KMS-11 (cell line): ENCODE results near the gene CDH4.

Source experiments
- H2AFZ ChIP-seq: fragments of 200-600 bp; sonication (generic); 2 replicates; pipeline ENCODE4 v1.6.1; 2016; ENCODE audit warnings: antibody characterized with exemption, mixed run types, low read depth
- H3K27ac ChIP-seq: fragments of 200-600 bp; sonication (generic); 2 replicates; pipeline ENCODE4 v1.6.1; 2016; ENCODE audit warnings: mild to moderate bottlenecking, mixed run types
- H3K27me3 ChIP-seq: fragments of 200-600 bp; sonication (generic); 2 replicates; pipeline ENCODE4 v1.6.1; 2017; ENCODE audit warnings: mild to moderate bottlenecking, low read depth, mixed run types, moderate library complexity; ENCODE audit not compliant: insufficient read depth
- H3K36me3 ChIP-seq: fragments of 200-600 bp; sonication (generic); 2 replicates; pipeline ENCODE4 v1.6.1; 2017; ENCODE audit warnings: mild to moderate bottlenecking, mixed run types; ENCODE audit not compliant: insufficient read depth
- H3K4me1 ChIP-seq: fragments of 200-600 bp; sonication (generic); 2 replicates; pipeline ENCODE4 v1.6.1; 2016; ENCODE audit warnings: mild to moderate bottlenecking, low read depth, mixed run types; ENCODE audit not compliant: poor library complexity, severe bottlenecking
- H3K4me2 ChIP-seq: fragments of 200-600 bp; sonication (generic); 2 replicates; pipeline ENCODE4 v1.7.0; 2016; ENCODE audit warnings: mild to moderate bottlenecking, mixed run types
- H3K4me3 ChIP-seq: fragments of 200-600 bp; sonication (generic); IDR thresholded peaks from 2 replicates; pipeline ENCODE4 v1.6.1; 2017; ENCODE audit warnings: low read depth, low read length, mixed read lengths; ENCODE audit not compliant: insufficient read depth
- H3K79me2 ChIP-seq: fragments of 200-600 bp; sonication (generic); 2 replicates; pipeline ENCODE4 v1.6.1; 2016; ENCODE audit warnings: low read depth, mixed run types; ENCODE audit not compliant: insufficient read depth
- H3K9ac ChIP-seq: fragments of 200-600 bp; sonication (generic); 2 replicates; pipeline ENCODE4 v1.6.1; 2016; ENCODE audit warnings: mild to moderate bottlenecking, mixed run types
- H4K20me1 ChIP-seq: fragments of 200-600 bp; sonication (generic); 2 replicates; pipeline ENCODE4 v1.6.1; 2016; ENCODE audit warnings: mild to moderate bottlenecking, mixed run types; ENCODE audit not compliant: insufficient read depth
- TF ChIP-seq, protein P1 (sequence below): fragments of 200-600 bp; sonication (generic); conservative IDR thresholded peaks from 2 replicates; pipeline ENCODE4 v1.6.1; 2017; ENCODE audit warnings: low read depth, mild to moderate bottlenecking, antibody characterized with exemption, low read length, moderate library complexity, mixed read lengths

The CDH4 gene

GRCh38 chr20:61575151-61575937 lies 323.3 kb downstream of the CDH4 start:
- H4K20me1 ChIP-seq: no peaks in the 10 kb centered on the region
- H3K4me3 ChIP-seq: no peak overlapping the region
- no peaks in the 10 kb centered on the region for H3K4me1 ChIP-seq
- no peaks in the 10 kb centered on the region for H3K79me2 ChIP-seq
- H3K9ac ChIP-seq: no peak overlapping the region
- no peaks in the 10 kb centered on the region for H3K36me3 ChIP-seq
- TF ChIP-seq, protein P1, sequence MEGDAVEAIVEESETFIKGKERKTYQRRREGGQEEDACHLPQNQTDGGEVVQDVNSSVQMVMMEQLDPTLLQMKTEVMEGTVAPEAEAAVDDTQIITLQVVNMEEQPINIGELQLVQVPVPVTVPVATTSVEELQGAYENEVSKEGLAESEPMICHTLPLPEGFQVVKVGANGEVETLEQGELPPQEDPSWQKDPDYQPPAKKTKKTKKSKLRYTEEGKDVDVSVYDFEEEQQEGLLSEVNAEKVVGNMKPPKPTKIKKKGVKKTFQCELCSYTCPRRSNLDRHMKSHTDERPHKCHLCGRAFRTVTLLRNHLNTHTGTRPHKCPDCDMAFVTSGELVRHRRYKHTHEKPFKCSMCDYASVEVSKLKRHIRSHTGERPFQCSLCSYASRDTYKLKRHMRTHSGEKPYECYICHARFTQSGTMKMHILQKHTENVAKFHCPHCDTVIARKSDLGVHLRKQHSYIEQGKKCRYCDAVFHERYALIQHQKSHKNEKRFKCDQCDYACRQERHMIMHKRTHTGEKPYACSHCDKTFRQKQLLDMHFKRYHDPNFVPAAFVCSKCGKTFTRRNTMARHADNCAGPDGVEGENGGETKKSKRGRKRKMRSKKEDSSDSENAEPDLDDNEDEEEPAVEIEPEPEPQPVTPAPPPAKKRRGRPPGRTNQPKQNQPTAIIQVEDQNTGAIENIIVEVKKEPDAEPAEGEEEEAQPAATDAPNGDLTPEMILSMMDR: no peak
- peaks cover 4% of the 10 kb centered on the region; the same call in 1 of the 2 replicates for H3K27me3 ChIP-seq
- no peak overlapping the region for H2AFZ ChIP-seq
- no peak overlapping the region for H3K27ac ChIP-seq
- H3K4me2 ChIP-seq: no peak overlapping the region

- H3K4me1 ChIP-seq: no peaks in the 10 kb centered on the region
- no peak overlapping the region for H3K27ac ChIP-seq
- no peak overlapping the region for H3K4me3 ChIP-seq
- no peak overlapping the region for H2AFZ ChIP-seq
- H4K20me1 ChIP-seq: no peaks in the 10 kb centered on the region
- no peaks in the 10 kb centered on the region for H3K79me2 ChIP-seq
- no peak overlapping the region for H3K9ac ChIP-seq
- H3K27me3 ChIP-seq: no peaks in the 10 kb centered on the region; the same call in 1 of the 2 replicates
- no peaks in the 10 kb centered on the region for H3K36me3 ChIP-seq
- H3K4me2 ChIP-seq: no peak overlapping the region
- TF ChIP-seq, protein P1: no peak
These were observed 324.3 kb downstream of the CDH4 start for GRCh38 chr20:61576372-61576771.

GRCh38 chr20:61577065-61577464 lies 325.0 kb downstream of the CDH4 start:
- Histone ChIP-seq H4K20me1 (no peaks in the 10 kb centered on the region), H2AFZ (no peak overlapping the region), H3K4me2 (no peak overlapping the region), H3K27ac (no peak overlapping the region), H3K27me3 (no peaks in the 10 kb centered on the region; the same call in none of the 2 replicates), H3K9ac (no peak overlapping the region), H3K36me3 (no peaks in the 10 kb centered on the region), H3K4me1 (no peaks in the 10 kb centered on the region), H3K4me3 (no peak overlapping the region), H3K79me2 (no peaks in the 10 kb centered on the region)
- TF ChIP-seq, protein P1: no peak

- H3K4me2 ChIP-seq: no peak overlapping the region
- TF ChIP-seq, protein P1: no peak
- no peak overlapping the region for H3K4me3 ChIP-seq
- H3K9ac ChIP-seq: no peak overlapping the region
- H4K20me1 ChIP-seq: no peaks in the 10 kb centered on the region
- H3K79me2 ChIP-seq: no peaks in the 10 kb centered on the region
- H3K36me3 ChIP-seq: no peaks in the 10 kb centered on the region
- H3K27me3 ChIP-seq: no peaks in the 10 kb centered on the region; the same call in none of the 2 replicates
- no peaks in the 10 kb centered on the region for H3K4me1 ChIP-seq
- H3K27ac ChIP-seq: no peak overlapping the region
- H2AFZ ChIP-seq: no peak overlapping the region
These were observed 327.8 kb downstream of the CDH4 start for GRCh38 chr20:61579908-61580307.
